DOHH2 (cell line): ENCODE results near the gene ATXN7L3.

Experiments used
- CTCF ChIP-seq: fragments of 200-600 bp; sonication (generic); IDR thresholded peaks from one replicate; pipeline ENCODE4 v1.5.1; 2014; ENCODE audit warnings: antibody characterized with exemption, mild to moderate bottlenecking, low read depth, low read length; ENCODE audit not compliant: poor library complexity, severe bottlenecking
- EZH2phosphoT487 ChIP-seq: fragments of 200-600 bp; sonication (generic); IDR thresholded peaks from 2 replicates; pipeline ENCODE4 v1.6.1; 2017; ENCODE audit warnings: borderline replicate concordance, mild to moderate bottlenecking, antibody characterized with exemption, low read length, moderate library complexity, mixed read lengths

GRCh38 chr17:44159519-44160210 lies 40.0 kb downstream of the ATXN7L3 start:
- TF ChIP-seq CTCF = no peak
- no peak for TF ChIP-seq EZH2phosphoT487
